ENCODE measurements around the gene RASA4.
"Not testable (repeated sequence)": the region's sequence is repeated elsewhere in the genome, so short reads cannot be mapped to it uniquely, and the experiment has no call there.

RASA4 gene

GRCh38 chr7:102599699-102600098, 16.9 kb downstream of the RASA4 start:
- not testable (repeated sequence) for H3K79me2 ChIP-seq (ENCODE audit: control insufficient read depth, low read length); H3K4me3 ChIP-seq (ENCODE audit: low read length); H3K36me3 ChIP-seq (ENCODE audit: control insufficient read depth, low read length); H3F3A ChIP-seq (ENCODE audit: control insufficient read depth, insufficient read depth); H4K20me1 ChIP-seq (ENCODE audit: control insufficient read depth, insufficient read depth, low read depth, low read length); H3K27me3 ChIP-seq (ENCODE audit: control insufficient read depth, low read length); H3K9me3 ChIP-seq (ENCODE audit: control insufficient read depth, insufficient read depth, low read length); H3K4me2 ChIP-seq (ENCODE audit: low read length); H3K27ac ChIP-seq (ENCODE audit: low read depth, low read length); H3K9me2 ChIP-seq (replicated peaks; ENCODE audit: control insufficient read depth, low read length); H3K4me1 ChIP-seq (ENCODE audit: control insufficient read depth, low read length)

DNA sequence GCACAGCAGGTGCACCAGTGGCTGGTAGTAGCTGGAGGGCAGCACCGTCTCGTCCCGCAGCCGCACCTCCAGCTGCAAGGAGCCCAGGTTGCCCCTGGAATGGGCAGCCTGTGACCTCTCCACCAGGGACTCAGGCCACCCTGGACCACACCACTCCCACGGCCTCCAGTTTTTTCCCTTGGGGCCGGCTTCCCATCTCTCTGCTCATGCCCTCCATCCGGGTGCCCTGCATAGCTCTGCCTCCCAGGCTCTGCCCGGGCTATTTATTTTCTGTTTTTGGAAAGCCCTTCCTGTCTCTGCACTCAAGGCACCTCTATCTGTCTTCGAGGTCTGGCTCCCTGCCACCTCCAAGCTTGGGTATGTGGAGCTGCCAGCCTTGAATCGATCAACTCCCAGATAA, 20.5 kb downstream of the RASA4 start:
- not testable (repeated sequence) for H3K9me2 ChIP-seq (replicated peaks; ENCODE audit: control insufficient read depth, low read length); H3K4me1 ChIP-seq (ENCODE audit: control insufficient read depth, low read length); H3K9me3 ChIP-seq (ENCODE audit: control insufficient read depth, insufficient read depth, low read length); H3F3A ChIP-seq (ENCODE audit: control insufficient read depth, insufficient read depth); H3K4me2 ChIP-seq (ENCODE audit: low read length); H3K79me2 ChIP-seq (ENCODE audit: control insufficient read depth, low read length); H3K27me3 ChIP-seq (ENCODE audit: control insufficient read depth, low read length); H3K36me3 ChIP-seq (ENCODE audit: control insufficient read depth, low read length); H4K20me1 ChIP-seq (ENCODE audit: control insufficient read depth, insufficient read depth, low read depth, low read length); H3K27ac ChIP-seq (ENCODE audit: low read depth, low read length); H3K4me3 ChIP-seq (ENCODE audit: low read length)

DNA sequence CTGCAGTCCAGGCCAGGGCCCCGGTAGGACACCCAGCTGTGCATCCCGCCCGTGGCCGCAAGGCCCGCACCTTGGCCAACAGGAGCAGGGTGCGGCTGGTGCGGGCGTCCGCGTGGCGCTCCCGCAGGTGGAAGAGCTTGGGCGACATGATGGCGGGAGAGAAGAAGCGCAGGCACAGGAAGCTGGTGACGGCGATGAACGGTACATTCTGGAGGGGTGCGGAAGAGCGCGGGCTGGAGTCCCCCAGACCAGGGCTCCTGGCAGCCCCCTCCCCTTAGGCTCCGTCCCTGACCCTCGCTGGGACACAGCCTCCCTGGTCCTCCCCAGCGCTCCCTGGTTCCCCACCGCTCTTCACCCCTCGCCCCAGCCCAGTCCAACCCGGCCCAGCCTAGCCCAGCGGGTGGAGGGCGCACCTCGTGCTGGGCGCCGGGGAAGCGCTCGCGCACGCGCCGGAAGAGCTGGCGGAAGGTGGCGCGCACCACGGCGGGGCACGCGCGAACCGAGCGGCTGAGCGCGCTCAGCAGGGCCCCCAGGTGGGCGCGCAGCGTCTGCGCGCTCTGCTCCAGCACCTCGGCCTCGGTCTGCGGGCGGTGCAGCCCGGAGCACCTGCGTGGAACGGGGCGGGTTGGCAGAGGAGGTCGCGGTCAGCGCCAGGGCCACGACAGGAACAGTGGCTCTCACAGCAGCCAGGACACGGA, 22.8 kb downstream of the RASA4 start:
- H3K4me1 ChIP-seq (ENCODE audit: control insufficient read depth, low read length); H3K9me2 ChIP-seq (replicated peaks; ENCODE audit: control insufficient read depth, low read length); H4K20me1 ChIP-seq (ENCODE audit: control insufficient read depth, insufficient read depth, low read depth, low read length); H3K27ac ChIP-seq (ENCODE audit: low read depth, low read length); H3K36me3 ChIP-seq (ENCODE audit: control insufficient read depth, low read length); H3K79me2 ChIP-seq (ENCODE audit: control insufficient read depth, low read length); H3K9me3 ChIP-seq (ENCODE audit: control insufficient read depth, insufficient read depth, low read length); H3K4me3 ChIP-seq (ENCODE audit: low read length); H3K4me2 ChIP-seq (ENCODE audit: low read length); H3K27me3 ChIP-seq (ENCODE audit: control insufficient read depth, low read length); H3F3A ChIP-seq (ENCODE audit: control insufficient read depth, insufficient read depth): not testable (repeated sequence)

DNA sequence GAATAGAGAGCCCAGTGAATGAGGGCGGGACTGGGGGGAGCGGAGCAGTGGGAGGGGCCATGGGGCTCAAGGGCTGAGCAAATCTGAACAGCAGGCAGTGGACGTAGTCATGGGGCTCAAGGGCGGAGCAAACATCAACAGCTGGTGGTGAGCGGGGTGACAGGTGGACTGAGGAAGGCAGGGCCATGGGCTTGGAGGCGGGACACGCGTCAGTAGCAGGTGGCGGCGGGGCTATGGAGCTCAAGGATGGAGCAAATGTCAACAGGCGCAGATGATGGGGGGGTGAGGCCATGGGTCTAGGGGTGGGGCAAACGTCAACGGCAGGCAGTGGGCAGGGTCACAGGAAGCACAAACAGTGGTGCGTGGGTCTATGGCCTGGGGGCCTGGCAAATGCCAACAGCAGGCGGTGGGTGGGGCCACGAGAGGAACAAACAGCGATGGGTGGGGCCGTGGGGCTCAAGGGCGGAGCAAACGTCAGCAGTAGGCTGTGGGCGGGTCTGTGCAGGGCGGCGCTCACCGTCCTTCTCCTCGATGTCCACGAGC, 24.0 kb downstream of the RASA4 start:
- H3K4me2 ChIP-seq (ENCODE audit: low read length); H3K9me2 ChIP-seq (replicated peaks; ENCODE audit: control insufficient read depth, low read length); H3K27ac ChIP-seq (ENCODE audit: low read depth, low read length); H4K20me1 ChIP-seq (ENCODE audit: control insufficient read depth, insufficient read depth, low read depth, low read length); H3K4me1 ChIP-seq (ENCODE audit: control insufficient read depth, low read length); H3K4me3 ChIP-seq (ENCODE audit: low read length); H3K79me2 ChIP-seq (ENCODE audit: control insufficient read depth, low read length); H3K9me3 ChIP-seq (ENCODE audit: control insufficient read depth, insufficient read depth, low read length); H3K36me3 ChIP-seq (ENCODE audit: control insufficient read depth, low read length); H3F3A ChIP-seq (ENCODE audit: control insufficient read depth, insufficient read depth); H3K27me3 ChIP-seq (ENCODE audit: control insufficient read depth, low read length): not testable (repeated sequence)

- not testable (repeated sequence) for H3K36me3 ChIP-seq (ENCODE audit: control insufficient read depth, low read length); H3K79me2 ChIP-seq (ENCODE audit: control insufficient read depth, low read length); H3K9me3 ChIP-seq (ENCODE audit: control insufficient read depth, insufficient read depth, low read length)
These were observed 26.7 kb downstream of the RASA4 start for GRCh38 chr7:102589857-102590256.

DNA sequence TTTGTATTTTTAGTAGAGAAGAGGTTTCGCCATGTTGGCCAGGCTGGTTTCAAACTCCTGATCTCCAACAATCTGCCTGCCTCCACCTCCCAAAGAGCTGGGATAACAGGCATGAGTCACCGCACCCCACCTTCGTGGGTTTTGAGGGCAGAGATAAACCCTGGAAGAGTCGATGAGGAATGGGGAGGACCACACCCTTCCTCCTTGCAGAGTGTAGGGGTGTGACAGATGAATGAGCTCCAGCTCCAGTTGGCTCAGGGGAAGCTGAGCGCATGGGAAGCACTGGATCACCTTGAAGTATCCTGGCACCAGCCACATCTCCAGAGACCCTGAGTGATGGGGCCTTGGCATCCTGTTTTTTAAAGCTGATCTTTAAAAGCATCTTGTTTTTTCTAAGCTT, 33.1 kb downstream of the RASA4 start:
- H3K4me2 ChIP-seq (ENCODE audit: low read length); H3K79me2 ChIP-seq (ENCODE audit: control insufficient read depth, low read length); H3K36me3 ChIP-seq (ENCODE audit: control insufficient read depth, low read length); H3K4me1 ChIP-seq (ENCODE audit: control insufficient read depth, low read length); H3F3A ChIP-seq (ENCODE audit: control insufficient read depth, insufficient read depth); H3K4me3 ChIP-seq (ENCODE audit: low read length); H4K20me1 ChIP-seq (ENCODE audit: control insufficient read depth, insufficient read depth, low read depth, low read length); H3K9me3 ChIP-seq (ENCODE audit: control insufficient read depth, insufficient read depth, low read length); H3K27me3 ChIP-seq (ENCODE audit: control insufficient read depth, low read length); H3K9me2 ChIP-seq (replicated peaks; ENCODE audit: control insufficient read depth, low read length); H3K27ac ChIP-seq (ENCODE audit: low read depth, low read length): not testable (repeated sequence)

More at GRCh38 chr7:102589857-102590256, 26.7 kb downstream of the RASA4 start:
- not testable (repeated sequence) for H3K4me3 ChIP-seq (ENCODE audit: low read length); H3K4me1 ChIP-seq (ENCODE audit: control insufficient read depth, low read length); H3K4me2 ChIP-seq (ENCODE audit: low read length); H3K27me3 ChIP-seq (ENCODE audit: control insufficient read depth, low read length); H4K20me1 ChIP-seq (ENCODE audit: control insufficient read depth, insufficient read depth, low read depth, low read length); H3F3A ChIP-seq (ENCODE audit: control insufficient read depth, insufficient read depth); H3K27ac ChIP-seq (ENCODE audit: low read depth, low read length); H3K9me2 ChIP-seq (replicated peaks; ENCODE audit: control insufficient read depth, low read length)

GRCh38 chr7:102581722-102582121, 34.8 kb downstream of the RASA4 start:
- H3K4me1 ChIP-seq (ENCODE audit: control insufficient read depth, low read length); H3F3A ChIP-seq (ENCODE audit: control insufficient read depth, insufficient read depth); H3K4me3 ChIP-seq (ENCODE audit: low read length); H3K9me2 ChIP-seq (replicated peaks; ENCODE audit: control insufficient read depth, low read length); H4K20me1 ChIP-seq (ENCODE audit: control insufficient read depth, insufficient read depth, low read depth, low read length); H3K9me3 ChIP-seq (ENCODE audit: control insufficient read depth, insufficient read depth, low read length); H3K36me3 ChIP-seq (ENCODE audit: control insufficient read depth, low read length); H3K27ac ChIP-seq (ENCODE audit: low read depth, low read length); H3K79me2 ChIP-seq (ENCODE audit: control insufficient read depth, low read length); H3K4me2 ChIP-seq (ENCODE audit: low read length); H3K27me3 ChIP-seq (ENCODE audit: control insufficient read depth, low read length): not testable (repeated sequence)

GRCh38 chr7:102578486-102578885, 38.1 kb downstream of the RASA4 start:
- H3K9me3 ChIP-seq (ENCODE audit: control insufficient read depth, insufficient read depth, low read length); H3K36me3 ChIP-seq (ENCODE audit: control insufficient read depth, low read length); H4K20me1 ChIP-seq (ENCODE audit: control insufficient read depth, insufficient read depth, low read depth, low read length); H3K4me3 ChIP-seq (ENCODE audit: low read length); H3K9me2 ChIP-seq (replicated peaks; ENCODE audit: control insufficient read depth, low read length); H3K79me2 ChIP-seq (ENCODE audit: control insufficient read depth, low read length); H3K4me1 ChIP-seq (ENCODE audit: control insufficient read depth, low read length); H3K27ac ChIP-seq (ENCODE audit: low read depth, low read length); H3K27me3 ChIP-seq (ENCODE audit: control insufficient read depth, low read length); H3F3A ChIP-seq (ENCODE audit: control insufficient read depth, insufficient read depth); H3K4me2 ChIP-seq (ENCODE audit: low read length): not testable (repeated sequence)

Measured in DOHH2 (cell line).